Forelimb muscle (tissue), 1 donor: ENCODE measurements around the gene PXN. TPM values are rescaled to one million over a fixed set of nuclear protein-coding genes. Genes with fewer than 3 reads are reported as not detected.
"Not testable (repeated sequence)": the region's sequence is repeated elsewhere in the genome, so short reads cannot be mapped to it uniquely, and the experiment has no call there.

Experiments used
- DNase-seq: peaks from one replicate; pipeline ENCODE4 v3.0.0-alpha.2; 2013; ENCODE audit warnings: low read depth
- polyA plus RNA-seq: library from polyadenylated mRNA; unstranded; fragments of 120-200 nt; gene quantifications from one replicate; pipeline ENCODE4 v1.2.1, GENCODE V29; 2013; ENCODE audit not compliant: insufficient read length

PXN gene
- polyA plus RNA-seq, 1 donor = 169 TPM

- no peak for DNase-seq
Measured at GRCh38 chr12:120262852-120263747, 2.4 kb downstream of the PXN start.

GRCh38 chr12:120261951-120262851, 3.3 kb downstream of the PXN start:
- no peak for DNase-seq

DNA sequence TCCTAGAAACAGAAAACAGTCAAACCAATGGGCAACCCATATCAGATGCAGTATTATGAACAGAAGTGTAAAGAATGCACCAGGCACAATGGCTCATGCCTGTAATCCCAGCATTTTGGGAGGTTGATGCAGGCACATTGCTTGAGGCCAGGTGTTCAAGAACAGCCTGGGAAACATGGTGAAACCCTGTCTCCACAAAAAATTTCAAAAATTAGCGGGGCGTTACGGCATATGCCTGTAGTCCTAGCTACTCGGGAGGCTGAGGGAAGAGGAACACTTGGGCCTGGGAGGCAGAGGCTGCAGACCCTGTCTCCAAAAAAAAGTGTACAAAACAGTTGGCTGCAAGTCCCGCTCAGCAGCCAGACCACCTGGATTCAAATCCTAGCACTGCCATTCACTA, 4.9 kb downstream of the PXN start:
- no peak for DNase-seq

GRCh38 chr12:120259418-120260202, 5.9 kb downstream of the PXN start:
- DNase-seq = no peak

DNA sequence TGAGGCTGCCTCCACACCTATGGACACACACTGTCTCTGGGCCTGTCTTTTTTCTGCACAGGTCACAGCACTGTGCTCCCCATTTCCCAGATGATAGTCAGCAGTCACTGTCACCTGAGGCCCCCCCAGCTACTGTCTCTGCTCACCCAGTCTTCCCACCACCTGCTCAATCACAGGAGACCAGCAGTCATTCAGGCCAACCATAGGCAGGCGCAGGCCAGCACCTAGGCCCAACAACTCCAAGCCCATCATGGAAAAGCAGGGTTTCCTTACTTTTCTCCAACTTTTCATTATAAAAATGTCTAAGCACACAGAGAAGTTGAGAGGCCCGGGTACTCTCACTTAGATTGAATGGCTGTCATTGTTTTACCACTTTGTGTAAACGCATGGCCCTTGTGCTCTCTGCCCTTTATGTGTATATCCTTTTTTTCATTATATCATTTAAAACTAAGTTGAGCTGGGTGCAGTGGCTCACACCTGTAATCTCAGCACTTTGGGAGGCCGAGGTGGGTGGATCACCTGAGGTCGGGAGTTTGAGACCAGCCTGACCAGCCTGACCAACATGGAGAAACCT, 7.1 kb downstream of the PXN start:
- no peak for DNase-seq

DNA sequence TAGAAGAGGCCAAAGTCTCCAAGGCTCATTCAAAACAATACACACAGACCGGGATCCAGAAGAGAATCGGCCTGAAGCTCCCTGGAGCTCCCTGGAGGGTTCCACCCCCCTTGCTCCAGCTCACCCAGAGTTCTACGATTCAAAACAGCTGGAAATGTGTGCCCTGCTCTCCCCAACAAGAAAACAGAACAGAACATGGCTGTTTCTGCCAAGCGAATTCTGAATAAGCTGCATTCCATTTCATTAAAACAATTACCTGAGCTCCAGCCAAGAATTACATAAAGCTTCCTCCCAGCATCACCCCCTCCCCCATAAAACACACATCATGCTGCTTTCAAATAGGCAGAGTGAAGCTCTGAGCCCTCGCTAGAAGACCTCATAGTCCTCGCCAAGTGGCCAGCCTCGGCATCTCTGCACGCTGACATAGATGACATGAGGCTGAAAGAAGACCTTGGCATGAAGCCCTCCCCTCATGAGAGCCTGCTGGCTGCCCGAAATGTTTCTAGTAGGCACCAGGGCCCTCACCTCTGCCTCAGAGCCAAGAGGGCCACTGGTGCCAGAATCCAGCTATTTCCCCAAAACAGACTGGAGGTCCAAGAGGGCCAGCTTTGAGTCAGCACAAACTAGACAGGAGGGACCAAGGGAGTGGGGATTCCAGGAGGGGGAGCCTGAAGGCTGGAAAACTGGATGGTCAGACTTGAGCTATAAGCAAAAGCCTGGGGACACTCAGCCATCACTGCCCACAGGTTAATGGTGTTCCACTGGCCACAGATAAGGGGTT, 8.3 kb downstream of the PXN start:
- DNase-seq = peak; percentile 88

- DNase-seq = no peak
Measured at GRCh38 chr12:120254809-120255208, 10.7 kb downstream of the PXN start.

DNA sequence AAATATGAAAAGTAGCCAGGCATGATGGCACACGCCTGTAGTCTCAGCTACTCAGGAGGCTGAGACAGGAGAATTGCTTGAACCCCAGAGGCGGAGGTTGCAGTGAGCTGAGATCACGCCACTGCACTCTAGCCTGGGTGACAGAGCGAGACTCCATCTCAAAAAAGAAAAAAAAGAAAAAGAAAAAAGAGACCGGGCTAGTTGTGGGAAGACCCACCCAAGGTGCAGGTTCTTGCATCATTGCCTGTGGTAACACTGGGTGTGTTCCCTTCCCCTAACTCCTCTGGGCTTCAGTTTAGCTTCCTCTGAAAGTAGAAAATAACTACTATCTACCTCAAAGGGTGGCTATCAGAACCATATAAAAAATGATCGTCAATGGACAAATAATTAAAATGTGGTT, 12.2 kb downstream of the PXN start:
- not testable (repeated sequence) for DNase-seq

DNA sequence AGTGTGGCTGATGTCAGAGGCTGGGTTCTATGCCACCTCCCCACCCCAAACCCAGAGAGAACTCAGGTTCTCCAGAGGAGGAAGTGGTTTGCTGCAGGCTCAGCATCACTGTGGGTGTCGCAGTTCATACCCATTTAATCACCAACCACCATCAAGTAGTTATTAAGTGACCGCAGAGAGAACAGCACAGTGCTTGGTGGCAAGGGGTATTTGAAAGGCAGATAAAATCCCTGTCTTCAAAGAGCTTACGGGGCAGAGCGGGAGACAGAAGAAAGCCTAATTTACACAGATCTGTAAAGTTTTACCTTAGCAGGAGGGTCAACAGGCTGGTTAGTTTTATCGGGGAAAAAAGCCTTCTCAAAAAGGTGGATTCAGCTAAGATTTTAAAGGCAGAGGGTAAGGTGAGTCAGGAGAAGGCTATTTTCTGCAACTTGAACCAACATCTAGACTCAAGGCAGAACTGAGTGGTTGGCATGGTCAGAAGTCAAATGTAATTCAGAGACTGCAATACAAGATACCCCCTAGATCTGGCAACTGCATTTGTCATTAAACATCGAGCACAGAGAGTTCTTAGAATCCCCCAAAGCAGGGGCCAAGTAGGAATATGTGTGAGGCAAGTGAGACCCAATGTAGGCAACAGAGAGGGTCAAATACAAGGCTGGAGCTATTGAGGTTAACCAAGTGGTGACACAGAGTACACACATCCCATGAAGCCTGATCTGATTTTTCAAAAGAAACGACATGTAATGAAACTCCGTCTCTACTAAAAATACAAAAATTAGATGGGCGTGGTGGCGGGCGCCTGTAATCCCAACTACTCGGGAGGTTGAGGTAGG, 13.2 kb downstream of the PXN start:
- no peak for DNase-seq

DNA sequence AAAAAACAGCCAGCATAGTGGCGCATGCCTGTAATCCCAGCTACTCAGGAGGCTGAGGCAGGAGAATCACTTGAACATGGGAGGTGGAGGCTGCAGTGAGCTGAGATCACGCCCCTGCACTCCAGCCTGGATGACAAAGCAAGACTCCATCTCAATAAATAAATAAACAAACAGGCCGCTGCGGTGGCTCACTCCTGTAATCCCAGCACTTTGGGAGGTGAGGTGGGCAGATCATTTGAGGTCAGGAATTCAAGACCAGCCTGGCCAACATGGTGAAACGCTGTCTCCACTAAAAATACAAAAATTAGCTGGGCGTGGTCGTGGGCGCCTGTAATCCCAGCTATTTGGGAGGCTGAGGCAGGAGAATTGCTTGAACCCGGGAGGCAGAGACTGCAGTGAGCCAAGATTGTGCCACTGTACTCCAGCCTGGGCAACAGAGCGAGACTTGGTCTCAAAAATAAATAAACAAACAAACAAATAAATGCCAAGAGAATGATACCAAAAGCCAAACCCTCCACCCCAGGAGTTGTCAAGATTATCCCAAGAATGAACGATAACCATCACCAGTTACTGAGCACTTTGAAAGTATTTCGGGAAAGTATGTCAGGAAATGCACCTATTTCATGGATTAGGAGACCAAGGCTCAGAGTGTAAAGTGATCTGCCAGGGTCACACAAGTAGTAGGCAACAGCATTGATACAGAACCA, 14.0 kb downstream of the PXN start:
- not testable (repeated sequence) for DNase-seq

DNA sequence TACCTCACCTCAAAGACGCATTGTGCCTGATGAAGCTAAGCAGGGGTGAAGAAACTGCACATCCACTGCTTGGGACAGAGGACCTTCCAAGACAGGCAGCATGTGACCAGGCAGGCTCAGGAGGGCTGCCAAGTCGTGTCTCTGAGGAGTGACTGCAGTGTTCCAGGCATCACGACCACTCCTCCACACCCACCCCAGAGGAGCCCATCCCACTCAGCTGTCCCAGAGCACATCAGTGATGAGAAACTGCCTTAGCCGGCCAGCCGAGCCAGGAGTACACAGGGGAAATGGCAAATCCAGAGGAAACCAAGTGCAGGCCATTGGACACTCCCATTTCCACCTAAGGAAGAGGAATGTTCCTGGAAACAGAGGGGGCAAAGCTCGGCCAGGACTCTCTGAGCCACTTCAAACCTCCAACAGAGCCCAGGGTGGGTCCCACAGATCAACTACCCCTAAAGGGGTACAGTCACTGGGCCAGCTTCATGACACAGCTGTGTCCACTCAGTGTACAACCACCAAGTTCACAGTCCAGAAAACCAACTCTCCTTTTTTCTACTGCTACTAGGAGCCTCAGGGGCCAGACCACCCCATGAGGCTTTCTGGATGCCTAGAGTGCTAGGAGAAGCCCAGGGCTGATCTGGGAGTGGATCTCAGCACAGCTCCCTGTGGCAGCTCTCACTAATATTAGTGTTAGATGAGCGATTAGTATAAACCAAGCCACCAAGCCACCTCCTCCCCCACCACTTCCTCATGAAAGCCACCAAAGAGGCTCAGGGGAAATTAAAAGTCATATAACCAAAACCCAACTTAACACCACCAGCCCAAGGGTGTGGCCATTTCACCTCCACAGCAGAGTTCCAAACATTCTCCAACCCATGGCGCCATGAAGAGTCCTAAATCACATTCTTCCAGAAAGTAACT, 15.4 kb downstream of the PXN start:
- DNase-seq = no peak

- no peak for DNase-seq
Measured at GRCh38 chr12:120249266-120249874, 16.2 kb downstream of the PXN start.

GRCh38 chr12:120247621-120248030, 17.9 kb downstream of the PXN start:
- no peak for DNase-seq

- no peak for DNase-seq
Measured at GRCh38 chr12:120247183-120247582, 18.3 kb downstream of the PXN start.

GRCh38 chr12:120246705-120247104, 18.8 kb downstream of the PXN start:
- not testable (repeated sequence) for DNase-seq

- DNase-seq = no peak
Measured at GRCh38 chr12:120242971-120243699, 22.4 kb downstream of the PXN start.

GRCh38 chr12:120242275-120242799, 23.2 kb downstream of the PXN start:
- no peak for DNase-seq
